ENCODE results near the gene FAF2.

GRCh38 chr5:176425791-176426190, 22.4 kb upstream of the FAF2 start:
- no peak for TF ChIP-seq POLR2A (IDR thresholded peaks at IDR 0.05)
- TF ChIP-seq CTCF (IDR thresholded peaks at IDR 0.05), result no peak
